HepG2 (cell line): ENCODE data around the gene PLG. TPM values are rescaled to one million over a fixed set of nuclear protein-coding genes. Genes with fewer than 3 reads are reported as not detected.
A peak's percentile ranks its signal among the peaks of the same experiment; 100 is the strongest.

Source experiments
- ATAC-seq: fragments of 200-7000 bp; cut with Tn5 transposase; 3 replicates; pipeline ENCODE4 v1.9.1; 2020; ENCODE audit warnings: mild to moderate bottlenecking, moderate library complexity
- BruUV-seq: library from RNA; stranded (reverse); fragments of 400-500 nt; replicated peaks from 2 replicates; lab custom pipeline; 2021; lab: Mats Ljungman, UMichigan
- CTCF ChIA-PET: fragments of 300-600 bp; formaldehyde crosslinking; extraction: SDS; loops from one replicate; lab custom pipeline; 2021; ENCODE audit warnings: low total read pairs, inconsistent platforms, low intra/inter-chr PET ratio; lab: Yijun Ruan, JAX
- POLR2A ChIA-PET: fragments of 350-600 bp; sonication (Branson Sonifier 250); formaldehyde crosslinking; loops from one replicate; lab custom pipeline; 2020; ENCODE audit warnings: antibody characterized with exemption, inconsistent platforms; lab: Yijun Ruan, JAX
- DNase-seq: peaks from one replicate; pipeline ENCODE4 v3.0.0-alpha.2; 2015; ENCODE audit warnings: low spot score
- FAIRE-seq: peaks from 3 replicates; lab custom pipeline; 2011; peaks lifted over from hg19 to GRCh38; lab: Jason Lieb, UNC
- H2AFZ ChIP-seq: one replicate; pipeline ENCODE4 v1.6.1; 2011; ENCODE audit warnings: low read length, inconsistent platforms
- H3K27ac ChIP-seq: fragments of 300-600 bp; 3 replicates; pipeline ENCODE4 v1.8.0; 2011; ENCODE audit warnings: mixed run types, mild to moderate bottlenecking, mixed read lengths, low read length, inconsistent platforms; ENCODE audit not compliant: insufficient read depth; ENCODE audit errors: extremely low read length
- H3K27me3 ChIP-seq, 2 experiments: fragments of 200-600 bp in 1 of 2; 2 replicates in 1 of 2; 3 replicates in 1 of 2; pipeline versions ENCODE4 v1.6.0 to v1.8.0; 2011; ENCODE audit warnings: low read length in 2 of 2, mild to moderate bottlenecking in 2 of 2, moderate library complexity in 2 of 2, inconsistent platforms in 1 of 2; ENCODE audit not compliant: insufficient read depth in 2 of 2, control insufficient read depth in 1 of 2
- H3K36me3 ChIP-seq, 2 experiments: fragments of 200-600 bp in 1 of 2; replicated peaks in 1 of 2; 2 replicates in 1 of 2; 3 replicates in 1 of 2; pipeline versions ENCODE4 v1.5.1 to v1.8.0; 2011; ENCODE audit warnings: low read length in 2 of 2, inconsistent platforms in 1 of 2; ENCODE audit not compliant: insufficient read depth in 2 of 2, control insufficient read depth in 1 of 2
- H3K4me1 ChIP-seq: 2 replicates; pipeline ENCODE4 v1.5.1; 2012; ENCODE audit warnings: low read length, inconsistent platforms; ENCODE audit not compliant: insufficient read depth
- H3K4me2 ChIP-seq: 2 replicates; pipeline ENCODE4 v1.6.0; 2011; ENCODE audit warnings: low read depth, low read length, inconsistent platforms
- H3K4me3 ChIP-seq, 3 experiments: fragments of 200-600 bp in 1 of 3; sonication (generic), shearing (Covaris generic) in 1 of 3; replicated peaks in 1 of 3; 2 replicates each; pipeline ENCODE4 v1.5.1; 2011 to 2016; ENCODE audit warnings: low read length in 3 of 3, inconsistent platforms in 2 of 3, low read depth in 2 of 3, mild to moderate bottlenecking in 2 of 3, control low read depth in 1 of 3, mixed read lengths in 1 of 3; ENCODE audit not compliant: insufficient read depth in 1 of 3
- H3K79me2 ChIP-seq: one replicate; pipeline ENCODE4 v1.6.1; 2011; ENCODE audit warnings: low read length, inconsistent platforms; ENCODE audit not compliant: insufficient read depth
- H3K9ac ChIP-seq: 2 replicates; pipeline ENCODE4 v1.6.0; 2011; ENCODE audit warnings: mild to moderate bottlenecking, low read depth, low read length, inconsistent platforms; ENCODE audit not compliant: insufficient read depth
- H3K9me3 ChIP-seq: 2 replicates; pipeline ENCODE4 v1.5.1; 2012; ENCODE audit warnings: mild to moderate bottlenecking, low read length
- H4K20me1 ChIP-seq: 2 replicates; pipeline ENCODE4 v1.6.0; 2011; ENCODE audit warnings: inconsistent platforms, mild to moderate bottlenecking, low read length, moderate library complexity; ENCODE audit not compliant: insufficient read depth
- AKNA ChIP-seq: sonication (generic); formaldehyde crosslinking; IDR thresholded peaks from 2 replicates; pipeline ENCODE4 v1.4.0; 2020; ENCODE audit warnings: missing genetic modification reagents, borderline replicate concordance
- ARID4A ChIP-seq: sonication (generic); formaldehyde crosslinking; IDR thresholded peaks from 2 replicates; pipeline ENCODE4 v1.5.0; 2020; ENCODE audit warnings: mild to moderate bottlenecking, missing genetic modification reagents, borderline replicate concordance
- DMTF1 ChIP-seq: sonication (generic); formaldehyde crosslinking; IDR thresholded peaks from 2 replicates; pipeline ENCODE4 v1.4.0; 2020; ENCODE audit warnings: mild to moderate bottlenecking, missing genetic modification reagents
- FIP1L1 ChIP-seq: fragments of 200-400 bp; formaldehyde crosslinking; IDR thresholded peaks from 2 replicates; pipeline ENCODE4 v1.6.1; 2018; ENCODE audit warnings: low read depth, mild to moderate bottlenecking, low read length, moderate library complexity, borderline replicate concordance; ENCODE audit not compliant: insufficient read depth
- HNF4A ChIP-seq: sonication (generic); formaldehyde crosslinking; IDR thresholded peaks from 2 replicates; pipeline ENCODE4 v1.4.0; 2020; ENCODE audit warnings: missing genetic modification reagents
- NR2C2 ChIP-seq: sonication (generic); formaldehyde crosslinking; IDR thresholded peaks from 2 replicates; pipeline ENCODE4 v1.4.0; 2020; ENCODE audit warnings: missing genetic modification reagents, mild to moderate bottlenecking, moderate library complexity, borderline replicate concordance
- REPIN1 ChIP-seq: sonication (generic); formaldehyde crosslinking; IDR thresholded peaks from 2 replicates; pipeline ENCODE4 v1.8.0; 2022; ENCODE audit warnings: missing genetic modification reagents, low read depth, mild to moderate bottlenecking, borderline replicate concordance
- STAG1 ChIP-seq: sonication (generic); formaldehyde crosslinking; IDR thresholded peaks from 2 replicates; pipeline ENCODE4 v1.4.0; 2020; ENCODE audit warnings: missing genetic modification reagents
- ZZZ3 ChIP-seq: sonication (generic); formaldehyde crosslinking; IDR thresholded peaks from 2 replicates; pipeline ENCODE4 v1.4.0; 2020; ENCODE audit warnings: missing genetic modification reagents, mild to moderate bottlenecking, borderline replicate concordance
- WGBS: methylation state at CpG from one replicate; pipeline ENCODE4 v1.1.6; 2017; ENCODE audit warnings: low lambda C conversion rate; 5-methylcytosine and 5-hydroxymethylcytosine counted together
- in situ Hi-C: cut with HindIII; loops from 2 replicates; pipeline ENCODE4 v1.10.0; 2017; ENCODE audit warnings: low pct_unique_long_range_greater_than_20kb; ENCODE audit not compliant: extremely low pct_ligation_motif_present
- intact Hi-C: fragments of 100-400 bp; cut with micrococcal nuclease; formaldehyde crosslinking; loops from one replicate; pipeline ENCODE4 v1.10.0; 2022; ENCODE audit not compliant: unreplicated experiment
- polyA plus RNA-seq, 8 experiments: library from polyadenylated mRNA; depleted of rRNA in 3 of 8; stranded (reverse) in 7 of 8; unstranded in 1 of 8; fragments of >200 nt; fragmentation: Illumina TruSeq in 4 of 8; extraction: Trizol in 4 of 8; gene quantifications; 2 replicates each; pipeline versions ENCODE4 v1.2.1 to v1.2.3, GENCODE V29; 2011 to 2016; ENCODE audit warnings: low read depth in 4 of 8, missing spikeins in 1 of 8, mixed read lengths in 1 of 8; ENCODE audit not compliant: insufficient read depth in 1 of 8
- total RNA-seq, 5 experiments: library from RNA; depleted of rRNA; stranded (reverse); fragments of >200 nt; fragmentation: Illumina TruSeq; extraction: Trizol; gene quantifications; 2 replicates each; pipeline ENCODE4 v1.2.3, GENCODE V29; 2016; ENCODE audit warnings: low read depth in 1 of 5

PLG gene
- total and polyA plus RNA-seq, 2 of the 13 experiments (the other 11 are each of a cell fraction or from before 2014, with no cell fraction given), result 1.7 to 10.7 TPM

GRCh38 chr6:160691617-160692016, 10.4 kb upstream of the PLG start (continued):
- TF ChIP-seq AKNA (CRISPR knock-in tag), result no peak
- TF ChIP-seq, all 625 proteins: peak for 0

- ChIA-PET CTCF (no interaction called here), POLR2A (no interaction called here)
- no peaks in the 10 kb centered on the region for H4K20me1 ChIP-seq
- DNase-seq (no peak), FAIRE-seq (no peak), ATAC-seq (peak; percentile 53)
- H3K4me1 ChIP-seq, result peaks cover 29% of the 10 kb centered on the region
- H3K27ac ChIP-seq, result no peak overlapping the region
- 0 out of 2 replicates have a peak overlapping the region, but pooled peaks have one; percentile 6 for H3K4me2 ChIP-seq
- no peak overlapping the region for H3K4me3 ChIP-seq
- H3K9ac ChIP-seq, result no peak overlapping the region
- H2AFZ ChIP-seq, result no peak overlapping the region
- H3K27me3 ChIP-seq, result no peaks in the 10 kb centered on the region
- no peaks in the 10 kb centered on the region for H3K36me3 ChIP-seq
- WGBS, result 28% methylated on average over 5 of the region's 5 CpGs
- no peaks in the 10 kb centered on the region for H3K79me2 ChIP-seq
- no TSS peak for BruUV-seq
- no peaks in the 10 kb centered on the region for H3K9me3 ChIP-seq
- intact Hi-C loops (no loop called here), in situ Hi-C loops (no loop called here)
- TF ChIP-seq REPIN1 (CRISPR knock-in tag), result 0 out of 2 replicates have a peak, but pooled peaks have one; percentile 60
- peak; percentile 58; the same call in 1 of the 2 replicates for TF ChIP-seq NR2C2
- peak; percentile 47; the same call in 1 of the 2 replicates for TF ChIP-seq ARID4A
- peak; percentile 68 for TF ChIP-seq HNF4A
- peak; percentile 37 for TF ChIP-seq STAG1 (CRISPR knock-in tag)
- no peak for TF ChIP-seq ZZZ3 (CRISPR knock-in tag)
- TF ChIP-seq DMTF1 (CRISPR knock-in tag), result no peak
- no peak for TF ChIP-seq FIP1L1
Observed at GRCh38 chr6:160692369-160692959, 9.6 kb upstream of the PLG start.
